ENCODE measurements around the gene FMN1. TPM values are rescaled to one million over a fixed set of nuclear protein-coding genes. Genes with fewer than 3 reads are reported as not detected.

Gene FMN1
- total and polyA plus RNA-seq, 2 experiments from 2014 or later, result 0.93 to 2.2 TPM

DNA sequence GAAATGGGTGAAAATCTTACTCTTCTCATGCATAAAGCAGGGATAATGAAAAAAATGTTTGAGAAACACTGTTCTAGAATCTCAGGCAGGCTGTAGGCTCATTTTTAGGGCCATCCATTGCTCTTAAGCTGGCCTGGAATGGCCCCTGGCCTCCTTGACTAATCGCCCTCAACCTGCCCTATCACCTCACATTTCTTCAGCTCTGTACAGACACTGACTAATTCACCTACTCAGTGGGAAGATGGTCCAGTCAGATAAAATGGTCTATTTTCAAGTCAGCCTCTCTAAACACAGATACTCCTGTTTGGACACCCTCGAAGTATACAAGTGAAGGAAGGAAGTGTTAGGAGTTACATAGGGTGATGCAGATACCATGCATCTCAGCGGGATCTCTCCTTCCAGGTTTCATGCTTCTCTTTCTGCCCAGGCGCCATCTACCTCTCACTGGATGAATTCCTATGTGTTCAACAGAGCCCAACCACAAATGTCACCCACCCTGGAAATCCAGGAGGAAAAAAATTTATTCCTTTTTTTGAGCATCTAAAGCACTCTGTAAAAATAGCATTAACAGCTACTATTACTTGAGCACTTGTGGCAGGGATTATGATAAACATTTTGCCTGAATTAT is 12.1 kb downstream of the FMN1 start:
- H3K4me2 ChIP-seq (ENCODE audit: unreplicated experiment), result no peak overlapping the region
- H3K9me2 ChIP-seq (ENCODE audit: insufficient read depth), result no peaks in the 10 kb centered on the region
- H3K36me3 ChIP-seq (ENCODE audit: low read depth), result no peaks in the 10 kb centered on the region
- DNase-seq, result no peak
- 61 to 66% methylated on average over 4 of the region's 4 CpGs for WGBS, 2 experiments (ENCODE audit: low coverage in 1 of 2, low lambda C conversion rate in 2 of 2, missing lambda C conversion rate in 2 of 2)
- no peak overlapping the region for H3K4me3 ChIP-seq
- H3K9me3 ChIP-seq (ENCODE audit: low read depth), result no peaks in the 10 kb centered on the region
- no peak for TF ChIP-seq EZH2phosphoT487 (IDR thresholded peaks at IDR 0.05; ENCODE audit: insufficient read depth, low read depth)
- no peaks in the 10 kb centered on the region for H3K79me2 ChIP-seq (ENCODE audit: insufficient read depth)
- H3K4me1 ChIP-seq (ENCODE audit: insufficient read depth), result no peaks in the 10 kb centered on the region
- no peak overlapping the region for H3K27ac ChIP-seq
- no peaks in the 10 kb centered on the region for H3F3A ChIP-seq (ENCODE audit: insufficient read depth)
- no peaks in the 10 kb centered on the region for H4K20me1 ChIP-seq (ENCODE audit: insufficient read depth)
- H3K27me3 ChIP-seq (replicated peaks; ENCODE audit: insufficient read depth), result peaks cover 7% of the 10 kb centered on the region; the same call in 1 of the 2 replicates
- H3K9ac ChIP-seq, result no peak overlapping the region
- no peak overlapping the region for H2AFZ ChIP-seq
- in situ Hi-C loops (cut with MboI), result no loop called here

DNA sequence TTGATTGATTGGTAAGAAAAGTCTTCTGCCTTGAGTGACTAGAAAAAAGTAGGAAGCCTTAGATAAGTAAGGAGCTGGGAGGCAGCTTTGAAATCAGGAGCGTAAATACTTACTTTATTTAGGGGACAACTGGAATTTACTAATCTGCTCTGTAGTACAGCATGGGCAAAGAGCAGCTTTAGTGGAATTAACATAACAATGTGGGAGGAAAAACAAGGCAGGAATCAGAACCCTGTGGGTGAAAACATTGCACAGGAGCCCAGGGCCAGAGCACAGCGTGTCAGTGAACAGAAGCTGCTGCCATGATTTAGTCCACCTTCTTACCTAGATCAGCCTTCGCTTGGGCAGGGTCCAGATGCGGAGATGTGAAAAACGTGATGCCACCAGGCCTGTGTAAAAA is 14.6 kb downstream of the FMN1 start:
- H3K79me2 ChIP-seq (ENCODE audit: insufficient read depth), result no peaks in the 10 kb centered on the region
- H4K20me1 ChIP-seq (ENCODE audit: insufficient read depth), result no peaks in the 10 kb centered on the region
- WGBS, 2 experiments (ENCODE audit: low coverage in 1 of 2, low lambda C conversion rate in 2 of 2, missing lambda C conversion rate in 2 of 2), result 66 to 70% methylated on average over 5 of the region's 5 CpGs
- H3K4me3 ChIP-seq, result no peak overlapping the region
- in situ Hi-C loops (cut with MboI), result no loop called here
- no peaks in the 10 kb centered on the region for H3K36me3 ChIP-seq (ENCODE audit: low read depth)
- no peak overlapping the region for H3K27ac ChIP-seq
- no peaks in the 10 kb centered on the region for H3K4me1 ChIP-seq (ENCODE audit: insufficient read depth)
- TF ChIP-seq EZH2 (IDR thresholded peaks at IDR 0.05; ENCODE audit: insufficient read depth, poor library complexity, severe bottlenecking) (no peak), EZH2phosphoT487 (IDR thresholded peaks at IDR 0.05; ENCODE audit: insufficient read depth, low read depth) (no peak)
- H3K4me2 ChIP-seq (ENCODE audit: unreplicated experiment), result no peak overlapping the region
- H3K27me3 ChIP-seq (replicated peaks; ENCODE audit: insufficient read depth), result peaks cover 7% of the 10 kb centered on the region; the same call in 1 of the 2 replicates
- no peak for DNase-seq
- H3K9me3 ChIP-seq (ENCODE audit: low read depth), result no peaks in the 10 kb centered on the region
- no peak overlapping the region for H3K9ac ChIP-seq
- no peak overlapping the region for H2AFZ ChIP-seq
- H3K9me2 ChIP-seq (ENCODE audit: insufficient read depth), result no peaks in the 10 kb centered on the region
- H3F3A ChIP-seq (ENCODE audit: insufficient read depth), result no peaks in the 10 kb centered on the region

DNA sequence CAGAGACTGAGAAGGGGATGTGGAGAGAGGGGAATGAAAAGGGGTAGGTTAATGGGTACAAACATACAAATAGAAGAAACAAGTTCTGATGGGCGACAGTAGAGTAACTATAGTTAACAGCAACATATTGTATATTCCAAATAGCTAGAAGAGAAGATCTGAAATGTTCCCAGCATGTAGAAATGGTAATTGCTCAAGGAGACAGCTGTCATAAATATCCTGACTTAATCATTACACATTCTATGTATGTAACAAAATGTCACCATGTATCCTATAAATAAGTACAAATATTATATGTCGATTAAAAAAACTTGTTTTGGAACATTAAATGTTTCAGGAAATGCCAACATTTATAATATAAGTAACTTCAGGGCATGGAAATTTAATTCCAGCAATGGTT is 23.3 kb downstream of the FMN1 start:
- Histone ChIP-seq H3K4me1 (ENCODE audit: insufficient read depth) (no peaks in the 10 kb centered on the region), H3K9me3 (ENCODE audit: low read depth) (no peaks in the 10 kb centered on the region), H3K27me3 (replicated peaks; ENCODE audit: insufficient read depth) (peaks cover 26% of the 10 kb centered on the region), H3K79me2 (ENCODE audit: insufficient read depth) (no peaks in the 10 kb centered on the region), H3K36me3 (ENCODE audit: low read depth) (no peaks in the 10 kb centered on the region), H4K20me1 (ENCODE audit: insufficient read depth) (no peaks in the 10 kb centered on the region), H3K4me3 (no peak overlapping the region), H3K9me2 (ENCODE audit: insufficient read depth) (no peaks in the 10 kb centered on the region), H2AFZ (no peak overlapping the region), H3K9ac (no peak overlapping the region), H3F3A (ENCODE audit: insufficient read depth) (no peaks in the 10 kb centered on the region), H3K27ac (no peak overlapping the region), H3K4me2 (ENCODE audit: unreplicated experiment) (no peak overlapping the region)
- in situ Hi-C loops (cut with MboI), result no loop called here
- DNase-seq, result no peak
- WGBS, 2 experiments (ENCODE audit: low coverage in 1 of 2, low lambda C conversion rate in 2 of 2, missing lambda C conversion rate in 2 of 2), result 30% methylated on average over 2 of the region's 2 CpGs
- TF ChIP-seq EZH2phosphoT487 (IDR thresholded peaks at IDR 0.05; ENCODE audit: insufficient read depth, low read depth) (no peak), EZH2 (IDR thresholded peaks at IDR 0.05; ENCODE audit: insufficient read depth, poor library complexity, severe bottlenecking) (no peak)

DNA sequence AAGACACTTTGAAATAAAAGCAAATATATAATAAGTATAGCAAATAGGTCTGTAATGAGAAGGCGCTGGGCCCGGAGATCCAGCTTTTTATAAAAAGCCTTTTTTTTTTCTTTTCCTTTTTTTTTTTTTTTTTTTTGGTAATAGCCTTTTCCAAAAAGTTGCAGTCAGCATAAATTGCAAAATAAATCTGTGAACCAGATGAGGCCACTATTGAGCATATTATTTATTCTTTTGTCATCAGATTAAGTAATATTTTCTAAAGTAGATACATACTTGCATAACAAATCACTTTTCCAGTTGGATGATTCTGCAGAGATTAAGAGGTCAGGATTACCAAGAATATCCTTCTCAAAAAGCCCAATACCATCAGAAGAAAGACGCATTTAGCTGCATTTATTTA is 24.9 kb downstream of the FMN1 start:
- Histone ChIP-seq H4K20me1 (ENCODE audit: insufficient read depth) (no peaks in the 10 kb centered on the region), H3K9me3 (ENCODE audit: low read depth) (no peaks in the 10 kb centered on the region), H3K27me3 (replicated peaks; ENCODE audit: insufficient read depth) (peaks cover 38% of the 10 kb centered on the region), H3K4me3 (no peak overlapping the region), H3K79me2 (ENCODE audit: insufficient read depth) (no peaks in the 10 kb centered on the region), H3K27ac (no peak overlapping the region), H3K4me2 (ENCODE audit: unreplicated experiment) (no peak overlapping the region), H3K4me1 (ENCODE audit: insufficient read depth) (no peaks in the 10 kb centered on the region), H3K9me2 (ENCODE audit: insufficient read depth) (no peaks in the 10 kb centered on the region), H3F3A (ENCODE audit: insufficient read depth) (no peaks in the 10 kb centered on the region), H3K36me3 (ENCODE audit: low read depth) (no peaks in the 10 kb centered on the region), H2AFZ (no peak overlapping the region), H3K9ac (no peak overlapping the region)
- WGBS, 2 experiments (ENCODE audit: low coverage in 1 of 2, low lambda C conversion rate in 2 of 2, missing lambda C conversion rate in 2 of 2), result 2 to 6% methylated on average over 3 of the region's 3 CpGs
- DNase-seq, result no peak
- in situ Hi-C loops (cut with MboI), result no loop called here
- TF ChIP-seq EZH2phosphoT487 (IDR thresholded peaks at IDR 0.05; ENCODE audit: insufficient read depth, low read depth) (no peak), EZH2 (IDR thresholded peaks at IDR 0.05; ENCODE audit: insufficient read depth, poor library complexity, severe bottlenecking) (no peak)

DNA sequence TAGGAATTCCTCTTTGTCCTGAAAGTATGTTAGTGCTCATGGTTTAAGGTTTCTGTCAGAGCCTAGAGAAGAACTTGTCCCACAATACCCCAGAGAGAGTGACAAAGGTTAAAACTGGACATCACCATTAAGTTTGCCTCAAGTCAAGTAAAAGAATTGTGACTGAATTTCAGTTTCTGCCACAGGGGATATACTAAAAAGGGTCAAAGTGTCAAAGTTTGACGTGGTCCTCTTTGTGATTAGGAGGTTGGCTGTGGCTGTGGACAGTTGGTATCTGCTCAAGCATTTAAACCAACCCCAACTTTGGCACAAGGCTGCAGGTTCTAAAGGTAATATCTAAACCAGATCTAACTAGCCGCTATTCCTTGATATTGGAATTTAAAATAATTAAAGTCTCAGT is 26.1 kb downstream of the FMN1 start:
- Histone ChIP-seq H3K9ac (no peak overlapping the region), H3K4me3 (no peak overlapping the region), H3K4me2 (ENCODE audit: unreplicated experiment) (no peak overlapping the region), H3K4me1 (ENCODE audit: insufficient read depth) (no peaks in the 10 kb centered on the region), H3K27ac (no peak overlapping the region), H3F3A (ENCODE audit: insufficient read depth) (no peaks in the 10 kb centered on the region), H3K27me3 (replicated peaks; ENCODE audit: insufficient read depth) (peaks cover 43% of the 10 kb centered on the region), H3K9me2 (ENCODE audit: insufficient read depth) (no peaks in the 10 kb centered on the region), H3K79me2 (ENCODE audit: insufficient read depth) (no peaks in the 10 kb centered on the region), H2AFZ (no peak overlapping the region), H4K20me1 (ENCODE audit: insufficient read depth) (no peaks in the 10 kb centered on the region), H3K36me3 (ENCODE audit: low read depth) (no peaks in the 10 kb centered on the region), H3K9me3 (ENCODE audit: low read depth) (no peaks in the 10 kb centered on the region)
- in situ Hi-C loops (cut with MboI), result no loop called here
- TF ChIP-seq EZH2 (IDR thresholded peaks at IDR 0.05; ENCODE audit: insufficient read depth, poor library complexity, severe bottlenecking) (no peak), EZH2phosphoT487 (IDR thresholded peaks at IDR 0.05; ENCODE audit: insufficient read depth, low read depth) (no peak)
- WGBS, 2 experiments (ENCODE audit: low coverage in 1 of 2, low lambda C conversion rate in 2 of 2, missing lambda C conversion rate in 2 of 2), result 66 to 67% methylated on average over 2 of the region's 2 CpGs
- DNase-seq, result no peak
